Measurements from ENCODE around the gene HACD4.

HACD4 gene

GRCh38 chr9:20972684-20973083, 58.8 kb downstream of the HACD4 start:
- DNase-seq, result no peak

DNA sequence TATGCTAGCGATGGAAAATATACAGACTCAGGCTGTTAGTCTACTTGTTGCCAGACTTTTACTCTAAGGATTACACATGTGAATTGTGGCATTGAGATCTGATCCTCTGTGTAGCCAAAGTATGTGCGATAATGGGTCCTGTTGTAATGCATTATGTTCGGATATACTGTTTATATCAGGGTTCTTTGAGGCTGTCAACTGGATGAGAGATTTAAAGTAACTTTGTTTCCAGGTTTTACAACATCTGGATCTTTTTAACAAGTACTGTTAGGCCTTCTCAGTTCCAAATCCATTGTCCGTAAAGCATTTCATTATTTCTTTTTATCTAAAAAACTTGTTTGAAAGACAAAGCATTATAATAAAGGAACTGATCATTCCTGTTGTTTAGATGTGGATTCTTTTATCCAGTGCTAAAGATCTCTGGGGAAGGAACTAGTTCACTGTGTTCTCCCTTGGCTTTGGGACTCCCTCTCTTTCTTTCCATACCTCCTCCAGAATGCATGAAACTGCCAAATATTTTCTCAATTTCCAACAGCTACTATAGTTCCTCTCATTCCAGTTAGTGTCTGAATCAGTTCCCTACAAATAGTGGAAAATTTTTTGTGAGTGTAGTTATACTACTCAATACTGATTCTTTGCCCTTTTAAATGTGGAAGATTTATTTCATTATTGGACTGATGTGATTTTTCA, 68.8 kb downstream of the HACD4 start:
- DNase-seq, result no peak

DNA sequence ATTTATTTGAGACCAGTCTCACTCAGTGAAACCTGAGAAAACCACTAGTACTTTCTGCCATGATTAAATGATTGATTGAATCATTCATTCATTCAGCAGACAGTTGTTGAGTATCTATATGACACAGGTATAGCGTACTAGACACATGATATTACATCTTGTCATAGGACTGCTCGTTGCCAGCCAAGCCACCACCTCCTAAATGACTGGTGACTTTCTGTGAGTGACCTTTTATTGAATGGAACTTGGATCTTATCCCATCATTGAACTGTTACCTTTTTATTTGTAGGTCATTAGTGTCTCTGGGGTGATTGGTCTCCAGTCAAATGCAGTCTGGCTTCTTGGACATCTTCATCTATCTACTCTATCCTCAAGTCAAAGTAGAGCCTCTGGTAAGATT, 80.7 kb downstream of the HACD4 start:
- no peak for DNase-seq
